ENCODE measurements around the gene OSBP2.

DNA sequence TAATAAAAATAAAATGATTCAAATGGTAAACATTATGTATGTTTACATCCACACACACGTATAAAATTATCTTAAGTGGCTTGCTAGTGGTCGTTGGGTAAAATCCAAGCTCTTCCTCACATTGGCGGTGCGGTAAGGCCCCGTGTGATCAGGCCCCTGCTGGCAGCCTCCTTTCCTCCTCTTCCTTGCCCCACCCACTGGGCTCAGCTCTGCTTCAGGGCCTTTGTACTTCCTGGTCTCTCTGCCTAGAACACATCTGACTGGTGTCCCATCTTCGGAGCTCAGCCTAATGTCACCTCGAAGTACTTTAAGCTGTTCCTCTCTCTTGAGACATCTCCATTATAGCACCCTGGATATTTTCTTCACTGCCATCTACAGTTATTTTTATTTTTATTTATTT is 52.8 kb downstream of the OSBP2 start:
- no peak for TF ChIP-seq CTCF (IDR thresholded peaks at IDR 0.05)
- TF ChIP-seq POLR2A (IDR thresholded peaks at IDR 0.05), result no peak
- TF ChIP-seq POLR2AphosphoS5 (IDR thresholded peaks at IDR 0.05), result no peak
